Activated T-cell treated with anti-CD3 and anti-CD28 coated beads for 1 hour (primary cell): ENCODE data around the gene NLRP12.
"Not testable (repeated sequence)": the region's sequence is repeated elsewhere in the genome, so short reads cannot be mapped to it uniquely, and the experiment has no call there.

Source experiments
- DNase-seq: peaks from one replicate; pipeline ENCODE4 v3.0.0-alpha.2; 2020; ENCODE audit warnings: low read depth

The NLRP12 gene, protein sequence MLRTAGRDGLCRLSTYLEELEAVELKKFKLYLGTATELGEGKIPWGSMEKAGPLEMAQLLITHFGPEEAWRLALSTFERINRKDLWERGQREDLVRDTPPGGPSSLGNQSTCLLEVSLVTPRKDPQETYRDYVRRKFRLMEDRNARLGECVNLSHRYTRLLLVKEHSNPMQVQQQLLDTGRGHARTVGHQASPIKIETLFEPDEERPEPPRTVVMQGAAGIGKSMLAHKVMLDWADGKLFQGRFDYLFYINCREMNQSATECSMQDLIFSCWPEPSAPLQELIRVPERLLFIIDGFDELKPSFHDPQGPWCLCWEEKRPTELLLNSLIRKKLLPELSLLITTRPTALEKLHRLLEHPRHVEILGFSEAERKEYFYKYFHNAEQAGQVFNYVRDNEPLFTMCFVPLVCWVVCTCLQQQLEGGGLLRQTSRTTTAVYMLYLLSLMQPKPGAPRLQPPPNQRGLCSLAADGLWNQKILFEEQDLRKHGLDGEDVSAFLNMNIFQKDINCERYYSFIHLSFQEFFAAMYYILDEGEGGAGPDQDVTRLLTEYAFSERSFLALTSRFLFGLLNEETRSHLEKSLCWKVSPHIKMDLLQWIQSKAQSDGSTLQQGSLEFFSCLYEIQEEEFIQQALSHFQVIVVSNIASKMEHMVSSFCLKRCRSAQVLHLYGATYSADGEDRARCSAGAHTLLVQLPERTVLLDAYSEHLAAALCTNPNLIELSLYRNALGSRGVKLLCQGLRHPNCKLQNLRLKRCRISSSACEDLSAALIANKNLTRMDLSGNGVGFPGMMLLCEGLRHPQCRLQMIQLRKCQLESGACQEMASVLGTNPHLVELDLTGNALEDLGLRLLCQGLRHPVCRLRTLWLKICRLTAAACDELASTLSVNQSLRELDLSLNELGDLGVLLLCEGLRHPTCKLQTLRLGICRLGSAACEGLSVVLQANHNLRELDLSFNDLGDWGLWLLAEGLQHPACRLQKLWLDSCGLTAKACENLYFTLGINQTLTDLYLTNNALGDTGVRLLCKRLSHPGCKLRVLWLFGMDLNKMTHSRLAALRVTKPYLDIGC

DNA sequence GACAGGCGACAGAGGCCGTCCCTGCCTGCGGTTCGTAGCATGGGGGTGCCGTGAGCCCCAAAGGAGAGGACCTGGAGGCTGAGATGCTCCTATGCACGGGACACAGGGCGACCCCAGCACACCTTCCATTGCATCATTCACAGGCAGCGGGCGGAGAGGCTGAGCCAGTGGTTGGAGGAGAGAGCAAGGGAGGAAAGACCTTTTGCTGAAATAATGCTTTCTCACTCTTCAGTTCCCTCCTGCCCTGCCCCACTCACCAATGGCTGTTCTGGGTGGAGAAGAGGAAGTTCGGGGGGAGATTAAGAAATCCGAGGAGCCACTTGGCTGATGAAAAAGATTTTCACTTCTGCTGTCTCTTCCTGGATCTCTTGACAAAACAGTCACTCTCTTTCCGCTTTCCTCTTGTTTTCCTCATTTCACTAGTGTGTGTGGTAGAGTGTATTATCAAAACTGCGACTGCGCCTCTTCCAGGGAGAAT is at the start of gene NLRP12:
Gene NLRP12, minus strand, starts transcription at position 181 of the 478 bp plus-strand sequence. Its CDS starts 140 bp downstream, at position 41.
- DNase-seq = no peak

DNA sequence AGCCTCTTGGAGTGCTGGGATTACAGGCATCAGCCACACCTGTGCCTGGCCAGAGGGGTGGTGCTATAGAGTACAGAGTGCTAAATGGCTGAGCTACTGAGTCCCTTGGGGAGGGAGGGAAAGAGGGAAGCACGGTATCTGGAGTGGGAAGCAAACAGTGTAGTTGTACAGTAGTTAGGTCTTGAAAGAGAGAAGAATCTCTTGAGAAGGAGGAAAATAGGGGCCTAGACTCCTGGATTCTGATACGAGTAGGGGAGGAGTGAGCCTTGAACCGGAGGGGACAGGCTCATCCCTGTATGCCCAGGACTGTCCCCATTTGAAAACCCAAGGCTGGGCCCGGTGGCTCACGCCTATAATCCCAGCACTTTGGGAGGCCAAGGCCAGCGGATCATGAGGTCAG is 48.6 kb upstream of the NLRP12 start:
- DNase-seq = no peak

DNA sequence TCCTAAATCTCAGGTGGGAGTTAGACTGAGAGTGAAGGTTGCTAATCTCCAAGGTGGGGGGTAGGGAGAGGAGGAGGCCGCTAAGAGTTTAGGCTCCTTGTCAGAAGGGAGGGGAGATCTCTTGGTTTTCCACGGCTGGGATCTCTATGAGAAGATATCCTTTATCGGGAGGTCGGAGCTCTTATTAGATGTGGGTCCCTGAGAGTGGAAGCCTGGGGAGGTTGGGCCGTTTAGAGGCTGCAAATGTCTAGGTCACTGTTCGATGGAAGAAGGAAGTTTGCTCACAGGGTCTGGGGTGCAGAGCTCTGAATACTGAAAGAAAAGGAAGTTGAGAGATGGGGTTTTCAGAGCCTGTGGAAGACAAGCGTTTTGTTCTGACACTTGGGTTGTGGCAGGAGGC is 47.3 kb upstream of the NLRP12 start:
- no peak for DNase-seq

DNA sequence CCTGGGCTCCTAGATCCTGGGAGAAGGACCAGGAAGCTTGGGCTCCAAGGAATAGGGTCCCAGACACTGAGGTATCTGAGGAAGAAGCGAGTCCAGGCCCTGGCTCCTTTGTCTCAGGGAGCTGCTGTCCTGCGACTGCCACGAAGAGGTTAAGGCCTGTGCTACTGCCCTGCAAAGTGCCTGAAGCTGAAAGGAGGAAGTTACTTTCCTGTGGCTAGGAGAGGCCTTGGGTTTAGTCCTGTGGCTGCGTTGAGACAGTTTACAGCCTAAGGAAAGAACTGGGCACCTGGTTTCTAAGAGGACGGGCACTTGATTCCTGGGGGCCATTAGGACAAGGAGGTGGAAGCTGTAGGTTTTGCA is 46.4 kb upstream of the NLRP12 start:
- no peak for DNase-seq

DNA sequence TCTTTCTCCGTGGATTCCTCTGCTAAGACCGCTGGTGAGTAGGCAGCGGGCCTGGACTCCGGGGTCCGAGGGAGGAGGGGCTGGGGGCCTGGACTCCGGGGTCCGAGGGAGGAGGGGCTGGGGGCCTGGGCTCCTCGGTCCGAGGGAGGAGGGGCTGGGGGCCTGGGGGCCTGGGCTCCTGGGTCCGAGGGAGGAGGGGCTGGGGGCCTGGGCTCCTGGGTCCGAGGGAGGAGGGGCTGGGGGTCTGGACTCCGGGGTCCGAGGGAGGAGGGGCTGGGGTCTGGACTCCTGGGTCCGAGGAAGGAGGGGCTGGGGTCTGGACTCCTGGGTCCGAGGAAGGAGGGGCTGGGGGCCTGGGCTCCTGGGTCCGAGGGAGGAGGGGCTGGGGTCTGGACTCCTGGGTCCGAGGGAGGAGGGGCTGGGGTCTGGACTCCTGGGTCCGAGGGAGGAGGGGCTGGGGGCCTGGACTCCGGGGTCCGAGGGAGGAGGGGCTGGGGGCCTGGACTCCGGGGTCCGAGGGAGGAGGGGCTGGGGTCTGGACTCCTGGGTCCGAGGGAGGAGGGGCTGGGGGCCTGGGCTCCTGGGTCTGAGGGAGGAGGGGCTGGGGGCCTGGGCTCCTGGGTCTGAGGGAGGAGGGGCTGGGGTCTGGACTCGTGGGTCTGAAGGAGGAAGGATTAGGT is 45.8 kb upstream of the NLRP12 start:
- DNase-seq = not testable (repeated sequence)

DNA sequence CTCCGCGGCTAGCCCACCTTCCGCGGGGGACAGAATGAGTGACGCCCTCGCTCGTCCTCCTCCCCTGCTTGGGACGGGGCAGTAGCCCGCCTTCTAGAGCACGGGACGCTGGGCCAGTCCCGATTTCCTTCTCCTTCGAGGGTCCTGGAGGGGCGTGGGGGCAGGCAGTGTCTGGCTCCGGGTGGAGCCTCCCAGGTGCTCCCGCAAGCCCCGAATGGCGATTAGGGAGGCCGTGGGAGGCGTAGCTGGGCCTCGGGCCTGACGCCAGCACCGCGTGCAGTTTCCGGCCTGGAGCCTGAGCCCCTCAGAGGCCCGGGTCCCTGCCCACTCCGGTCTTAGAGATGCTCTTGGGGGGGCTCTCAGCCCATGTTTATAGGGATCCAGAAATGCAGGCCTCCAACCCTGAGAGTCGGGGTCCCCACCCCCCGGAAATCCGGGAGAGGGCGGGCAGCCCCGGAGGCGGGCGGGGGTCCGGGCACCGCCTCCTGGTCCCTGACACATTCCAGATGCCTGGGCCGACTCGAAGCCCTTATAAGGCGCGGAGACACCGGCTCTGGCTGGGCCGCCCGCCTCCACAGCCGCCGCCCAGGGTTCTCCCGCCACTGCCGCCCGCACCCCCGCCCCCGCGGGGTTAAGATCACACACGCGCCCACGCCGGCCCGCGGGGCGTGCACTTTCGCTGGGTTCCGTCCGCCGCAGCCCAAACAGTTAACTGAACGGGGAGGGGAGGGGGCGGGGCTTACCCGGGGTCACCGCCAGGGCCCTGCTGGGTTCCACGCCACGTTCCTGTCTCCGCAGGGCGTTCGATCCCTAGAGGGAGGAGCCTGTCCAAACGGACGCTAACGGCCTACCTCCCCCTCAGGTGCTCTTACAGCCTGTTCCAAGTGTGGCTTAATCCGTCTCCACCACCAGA is 45.0 kb upstream of the NLRP12 start:
- DNase-seq = peak; percentile 78

DNA sequence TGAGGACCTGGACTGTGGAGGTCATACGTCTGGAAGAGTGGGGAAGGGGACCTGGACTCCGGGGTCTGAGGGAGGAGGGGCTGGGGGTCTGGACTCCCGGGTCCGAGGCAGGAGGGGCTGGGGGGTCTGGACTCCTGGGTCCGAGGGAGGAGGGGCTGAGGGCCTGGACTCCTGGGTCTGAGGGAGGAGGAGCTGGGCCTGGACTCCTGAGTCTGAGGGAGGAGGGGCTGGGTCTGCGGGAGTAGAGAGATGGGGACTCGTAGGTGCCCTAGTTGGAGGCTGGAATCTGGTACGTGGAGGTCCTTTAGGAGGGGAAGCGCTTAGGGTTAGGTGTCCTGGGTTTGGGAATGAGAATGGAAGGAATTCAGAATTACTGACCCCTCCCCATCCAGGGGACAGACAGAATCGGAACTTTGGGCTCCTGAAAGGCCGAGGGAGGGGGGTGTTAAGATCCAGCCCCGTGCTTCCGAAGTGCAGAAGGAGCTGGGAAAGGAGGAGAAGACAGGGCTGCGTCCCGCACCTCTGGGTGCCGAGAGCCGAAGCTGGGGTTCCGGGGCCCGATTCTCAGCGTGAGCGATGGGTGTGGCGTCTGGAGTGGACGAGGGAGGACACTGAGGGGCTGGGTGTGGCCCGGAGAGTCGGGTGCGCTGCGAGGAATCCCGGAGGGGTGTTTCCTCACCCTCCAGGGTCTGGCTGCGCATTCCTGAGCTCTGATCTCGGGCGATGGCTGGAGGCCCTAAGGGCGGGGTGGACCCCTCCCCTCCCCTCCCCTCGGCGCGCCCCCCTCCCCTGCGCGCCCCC is 44.2 kb upstream of the NLRP12 start:
- no peak for DNase-seq

DNA sequence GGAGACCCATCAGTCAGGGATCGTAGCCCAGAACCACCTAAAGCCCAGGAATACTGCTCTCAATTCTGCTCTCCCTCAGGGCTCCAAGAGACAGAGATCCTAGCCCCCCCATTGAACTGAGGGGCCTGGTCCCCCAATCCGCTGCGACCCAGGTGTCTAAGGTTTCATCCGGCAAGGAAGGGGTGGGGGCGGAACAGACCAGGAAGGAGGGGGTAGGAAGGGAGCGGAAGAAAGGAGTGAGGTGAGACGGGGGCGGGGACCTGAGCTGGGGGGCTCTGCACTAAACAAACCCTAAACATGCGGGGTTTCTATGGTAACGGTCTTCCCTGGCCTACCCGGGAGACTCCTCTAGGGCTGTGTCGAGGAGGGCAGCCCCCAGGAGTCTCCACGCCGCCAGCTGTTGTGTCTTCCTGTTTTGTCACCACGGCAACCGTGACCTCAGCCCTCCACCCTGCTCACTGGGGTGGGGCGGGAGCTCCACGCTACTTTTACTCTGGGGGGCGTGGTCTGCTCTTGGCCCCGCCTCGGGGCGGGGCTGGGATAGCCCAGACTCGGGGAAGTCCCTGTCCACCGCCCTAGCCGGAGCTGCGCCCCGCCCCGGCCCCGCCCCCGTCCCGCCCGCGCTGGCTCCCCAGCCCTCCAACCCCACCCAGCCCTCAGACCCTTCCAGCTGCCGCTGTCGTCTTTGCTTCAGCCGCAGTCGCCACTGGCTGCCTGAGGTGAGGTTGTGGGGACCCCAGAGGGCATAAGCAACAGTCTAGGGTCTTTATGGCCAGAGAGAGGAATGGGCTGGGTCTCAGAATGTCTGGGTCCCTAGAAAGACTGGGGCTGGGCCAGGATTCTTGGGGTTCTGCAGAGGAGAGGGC is 43.3 kb upstream of the NLRP12 start, which contains the start of gene MYADM:
Gene MYADM, plus strand, starts transcription at position 659 of the 866 bp plus-strand sequence. CDS start 5,647 bp downstream, outside the sequence.
- DNase-seq = peak; percentile 100

DNA sequence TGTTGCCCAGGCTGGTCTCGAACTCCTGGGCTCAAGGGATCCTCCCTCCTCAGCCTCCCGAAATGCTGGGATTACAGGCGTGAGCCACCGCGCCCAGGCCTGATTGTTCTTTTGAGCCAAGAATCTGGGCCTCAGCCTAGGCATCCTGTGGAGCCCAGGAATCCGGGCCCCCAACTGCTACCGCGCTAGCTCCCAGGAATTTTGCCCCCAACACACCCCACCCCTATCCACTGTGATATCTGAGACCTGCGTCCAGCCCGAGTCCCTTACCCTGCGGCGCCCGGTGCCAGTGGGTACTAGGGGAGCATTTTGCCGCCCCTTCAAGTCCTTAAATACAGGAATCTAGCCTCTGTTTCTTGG is 42.7 kb upstream of the NLRP12 start:
- DNase-seq = no peak

DNA sequence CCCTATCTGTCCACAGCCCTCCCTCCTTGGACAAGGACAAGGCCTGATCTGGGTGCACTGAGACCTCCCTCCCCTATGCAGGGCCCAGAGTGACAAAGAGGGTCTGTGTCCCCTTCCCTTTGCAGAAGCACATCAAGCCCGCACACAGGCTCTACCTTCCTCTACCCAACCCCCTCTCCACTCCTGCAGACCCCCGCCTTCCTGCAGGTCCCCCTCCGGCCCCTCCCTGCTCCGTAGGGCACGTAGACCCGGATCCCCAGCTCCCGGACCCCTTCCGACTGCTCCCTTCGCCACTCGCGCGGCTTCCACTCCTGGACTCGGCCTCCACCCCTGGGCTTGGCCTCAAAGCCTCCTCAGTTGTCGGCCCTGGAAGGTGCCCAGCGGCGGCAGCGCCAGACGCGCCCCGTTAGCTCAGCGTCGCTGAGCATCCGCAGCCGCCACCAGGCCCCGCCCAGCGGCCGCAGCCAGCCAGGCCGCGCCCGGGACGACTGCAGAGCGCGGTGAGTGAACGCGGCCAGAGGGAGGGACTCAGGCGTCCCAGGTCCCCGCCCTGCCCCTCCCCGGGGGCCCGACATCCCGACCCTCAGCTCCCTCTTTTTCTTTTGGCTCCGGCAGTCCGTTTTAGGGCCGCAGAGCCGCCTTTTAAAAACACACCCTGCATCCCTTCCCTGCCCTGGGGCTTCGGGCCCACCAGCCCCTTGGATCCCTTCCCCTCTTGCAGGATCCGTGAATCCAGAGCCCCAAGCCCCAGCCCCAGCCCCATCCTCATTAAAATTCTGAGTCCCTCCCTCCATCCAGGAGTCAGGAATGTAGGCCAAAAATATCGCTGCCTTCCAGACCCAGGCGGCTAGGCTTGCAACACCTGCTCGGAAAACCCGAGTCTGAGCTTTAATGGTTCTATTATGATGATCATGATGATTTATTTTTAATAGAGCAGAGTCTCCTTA is 42.1 kb upstream of the NLRP12 start:
- DNase-seq = no peak

DNA sequence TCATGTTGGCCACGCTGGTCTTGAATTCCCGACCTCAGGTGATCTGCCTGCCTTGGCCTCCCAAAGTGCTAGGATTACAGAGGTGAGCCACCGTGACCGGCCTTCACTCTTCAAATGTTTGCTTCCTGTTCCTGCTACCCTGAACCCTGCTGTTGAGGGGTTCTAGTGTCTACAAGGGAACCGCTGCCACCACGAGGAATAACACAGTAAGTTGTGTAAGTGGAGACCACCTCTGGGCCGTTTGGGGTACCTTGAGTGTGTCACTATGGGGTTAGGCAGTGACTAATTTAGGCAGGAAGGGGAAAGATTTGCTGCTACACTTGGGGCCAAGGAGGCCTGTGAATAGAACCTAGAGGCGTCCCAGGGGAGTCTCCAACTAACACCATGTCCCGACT is 41.4 kb upstream of the NLRP12 start:
- no peak for DNase-seq

DNA sequence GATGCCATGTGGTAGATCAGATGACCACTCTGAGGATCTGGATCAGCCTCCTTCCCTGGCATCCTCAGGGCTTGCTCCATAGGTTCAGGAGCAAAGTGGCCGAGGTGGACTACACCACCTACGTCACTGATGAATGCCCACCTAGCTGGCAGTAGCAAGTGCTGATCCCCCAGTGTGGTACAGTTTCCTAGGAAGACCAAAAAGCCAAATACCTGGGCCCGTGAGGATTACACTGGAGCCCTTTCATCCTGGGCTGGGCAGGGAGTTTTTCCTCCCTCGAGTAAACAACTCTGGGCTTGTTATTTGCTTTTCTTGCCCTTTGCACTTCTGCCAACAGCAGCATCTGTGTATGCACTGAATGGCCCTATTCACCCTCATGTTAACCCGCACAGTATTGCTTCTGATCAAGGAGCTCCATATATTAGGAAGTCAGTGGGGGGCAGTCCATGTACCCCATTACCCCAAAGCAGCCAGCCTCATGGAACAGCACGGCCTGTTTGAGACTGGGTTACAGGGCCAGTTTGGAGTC is 40.3 kb upstream of the NLRP12 start:
- DNase-seq = no peak

DNA sequence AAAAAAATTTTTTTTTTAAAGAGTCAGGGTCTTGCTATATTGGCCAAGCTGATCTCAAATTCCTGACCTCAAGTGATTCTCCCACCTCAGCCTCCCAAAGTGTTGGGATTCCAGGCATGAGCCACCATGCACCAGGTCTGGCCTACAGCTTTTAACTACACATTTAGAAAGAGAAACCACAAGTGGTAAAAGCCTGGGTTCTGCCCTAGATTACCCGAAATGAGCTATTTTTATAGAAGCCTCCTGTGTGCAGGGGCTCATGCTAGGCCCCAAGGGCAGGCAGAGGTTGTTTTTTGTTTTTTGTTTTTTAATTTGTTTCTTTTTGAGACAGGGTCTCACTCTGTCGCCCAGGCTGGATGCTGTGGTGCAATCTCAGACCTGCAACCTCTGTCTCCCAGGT is 29.6 kb upstream of the NLRP12 start:
- no peak for DNase-seq

DNA sequence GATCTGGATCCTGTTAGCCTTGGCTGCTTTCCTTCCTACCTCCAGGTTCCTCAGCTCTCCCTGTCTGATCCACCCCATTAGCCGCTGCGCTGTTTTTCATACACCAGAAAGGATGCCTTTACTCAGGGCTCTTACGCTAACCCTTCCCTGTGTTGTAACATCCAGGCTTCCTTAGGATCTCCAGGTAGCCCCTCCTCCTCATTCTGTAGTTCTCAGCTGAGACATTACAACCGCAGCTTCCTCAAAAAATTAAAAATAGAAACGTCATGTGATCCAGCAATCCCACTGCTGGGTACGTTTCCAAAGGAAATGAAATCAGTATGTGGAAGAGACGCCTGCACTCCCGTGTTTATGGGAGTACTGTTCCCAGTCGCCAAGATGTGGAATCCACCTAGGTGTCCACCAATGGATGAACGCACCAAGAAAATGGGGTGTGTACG is 25.1 kb upstream of the NLRP12 start:
- DNase-seq = no peak

DNA sequence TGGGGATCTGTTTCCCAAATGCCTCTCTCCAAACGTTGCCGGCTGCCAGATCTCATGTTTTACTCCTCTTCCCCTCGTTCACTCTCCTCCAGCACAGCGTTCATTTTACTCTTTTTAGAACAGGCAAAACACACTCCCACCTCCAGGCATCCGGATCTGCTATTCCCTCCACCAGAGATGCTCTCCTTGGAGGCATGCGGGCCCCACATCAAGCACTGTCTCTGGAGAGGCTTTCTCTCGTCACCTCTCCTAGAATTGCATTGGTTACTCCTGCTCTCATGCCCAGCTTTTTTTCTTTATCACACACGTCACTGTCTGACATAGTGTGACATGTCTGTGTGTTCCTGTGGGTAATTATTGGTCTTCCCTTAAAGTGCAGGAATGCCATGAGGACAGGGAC is 23.4 kb upstream of the NLRP12 start:
- DNase-seq = no peak

DNA sequence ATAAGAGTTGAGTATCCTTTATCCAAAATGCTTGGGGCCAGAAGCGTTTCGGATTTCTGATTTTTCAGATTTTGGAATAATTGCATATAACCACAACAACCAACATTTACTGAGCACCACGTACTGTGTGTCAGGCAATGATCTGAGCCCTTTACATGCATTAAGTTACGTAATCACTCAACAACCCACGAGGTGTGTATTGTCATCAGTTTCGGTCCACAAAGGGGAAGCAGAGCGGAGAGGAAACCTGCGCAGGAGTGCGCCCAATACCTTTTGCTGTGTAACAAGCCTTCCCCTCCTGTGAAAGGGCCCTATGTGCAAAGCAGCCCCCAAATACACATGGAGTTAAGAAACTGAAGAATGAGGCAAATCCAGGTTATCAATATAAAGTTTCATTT is 20.7 kb upstream of the NLRP12 start:
- no peak for DNase-seq

DNA sequence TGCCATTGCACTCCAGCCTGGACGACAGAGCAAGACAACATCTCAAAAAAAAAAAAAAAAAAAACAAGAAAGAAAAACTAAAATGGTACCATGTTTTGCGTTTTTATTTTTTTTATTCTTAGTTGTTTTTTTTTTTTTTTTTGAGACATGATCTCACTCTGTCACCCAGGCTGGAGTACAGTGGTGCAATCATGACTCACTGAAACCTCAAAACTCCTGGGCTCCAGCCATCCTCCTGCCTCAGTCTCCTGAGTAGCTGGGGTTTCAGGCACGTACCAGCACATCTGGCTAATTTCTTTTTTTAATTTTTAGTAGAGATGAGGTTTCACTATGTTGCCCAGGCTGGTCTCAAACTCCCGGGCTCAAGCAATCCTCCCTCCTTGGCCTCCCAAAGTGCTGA is 16.8 kb upstream of the NLRP12 start:
- not testable (repeated sequence) for DNase-seq

DNA sequence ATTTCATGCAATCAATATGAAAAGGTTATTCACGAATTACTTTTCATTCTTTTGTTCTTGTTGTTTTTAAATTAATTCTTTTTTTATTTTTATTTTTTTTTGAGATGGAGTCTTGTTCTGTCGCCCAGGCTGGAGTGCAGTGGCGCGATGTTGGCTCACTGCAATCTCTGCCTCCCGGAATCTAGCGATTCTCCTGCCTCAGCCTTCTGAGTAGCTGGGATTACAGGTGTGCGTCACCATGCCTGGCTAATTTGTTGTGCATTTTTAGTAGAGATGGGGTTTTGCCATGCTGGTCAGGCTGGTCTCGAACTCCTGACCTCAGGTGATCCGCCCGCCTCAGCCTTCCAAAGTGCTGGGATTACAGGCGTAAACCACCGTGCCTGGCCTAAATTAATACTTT is 16.1 kb upstream of the NLRP12 start:
- DNase-seq = not testable (repeated sequence)
